ENCODE measurements around the gene CTNNA3. TPM values are rescaled to one million over a fixed set of nuclear protein-coding genes. Genes with fewer than 3 reads are reported as not detected.

Gene CTNNA3
- total and polyA plus RNA-seq, 3 donors from 2014 or later = 17.8 to 19.4 (median 18.3) TPM

- H3K9me3 ChIP-seq = no peaks in the 10 kb centered on the region
- TF ChIP-seq CTCF (IDR thresholded peaks at IDR 0.05) = no peak
- TF ChIP-seq POLR2A (IDR thresholded peaks at IDR 0.05) = no peak
- H3K4me1 ChIP-seq = no peaks in the 10 kb centered on the region
- intact Hi-C loops (cut with DNase I; ENCODE audit: low total_unique reads) = no loop called here
- H3K4me3 ChIP-seq = no peak overlapping the region
- H3K27me3 ChIP-seq = no peaks in the 10 kb centered on the region
- H3K36me3 ChIP-seq (ENCODE audit: low read depth, missing control alignments) = no peaks in the 10 kb centered on the region
- DNase-seq = no peak
- WGBS, 2 donors = 67 to 84% methylated on average over 5 of the region's 5 CpGs
- no peak overlapping the region for H3K27ac ChIP-seq
Observed at GRCh38 chr10:65931291-65932070, 1764.5 kb downstream of the CTNNA3 start.

- Histone ChIP-seq H3K36me3 (ENCODE audit: low read depth, missing control alignments) (no peaks in the 10 kb centered on the region), H3K4me1 (no peaks in the 10 kb centered on the region), H3K4me3 (no peak overlapping the region), H3K27ac (no peak overlapping the region), H3K9me3 (no peaks in the 10 kb centered on the region), H3K27me3 (no peaks in the 10 kb centered on the region)
- DNase-seq = no peak
- intact Hi-C loops (cut with DNase I; ENCODE audit: low total_unique reads) = no loop called here
- TF ChIP-seq CTCF (IDR thresholded peaks at IDR 0.05) = no peak
- TF ChIP-seq POLR2A (IDR thresholded peaks at IDR 0.05) = no peak
- WGBS, 2 donors = 36 to 38% methylated on average over 1 of the region's 1 CpG
Observed at GRCh38 chr10:65911151-65911835, 1784.7 kb downstream of the CTNNA3 start.

GRCh38 chr10:65910209-65910608 lies 1785.8 kb downstream of the CTNNA3 start:
- no peaks in the 10 kb centered on the region for H3K4me1 ChIP-seq
- H3K27ac ChIP-seq = no peak overlapping the region
- no peaks in the 10 kb centered on the region for H3K9me3 ChIP-seq
- 87% methylated on average over 4 of the region's 4 CpGs for WGBS, 2 donors
- TF ChIP-seq POLR2A (IDR thresholded peaks at IDR 0.05) (no peak), CTCF (IDR thresholded peaks at IDR 0.05) (no peak)
- H3K4me3 ChIP-seq = no peak overlapping the region
- H3K27me3 ChIP-seq = no peaks in the 10 kb centered on the region
- DNase-seq = no peak
- H3K36me3 ChIP-seq (ENCODE audit: low read depth, missing control alignments) = no peaks in the 10 kb centered on the region
- intact Hi-C loops (cut with DNase I; ENCODE audit: low total_unique reads) = no loop called here

GRCh38 chr10:65907199-65907712 lies 1788.7 kb downstream of the CTNNA3 start:
- TF ChIP-seq CTCF (IDR thresholded peaks at IDR 0.05) (no peak), POLR2A (IDR thresholded peaks at IDR 0.05) (no peak)
- intact Hi-C loops (cut with DNase I; ENCODE audit: low total_unique reads) = no loop called here
- H3K4me3 ChIP-seq = no peak overlapping the region
- no peaks in the 10 kb centered on the region for H3K36me3 ChIP-seq (ENCODE audit: low read depth, missing control alignments)
- 88 to 89% methylated on average over 8 of the region's 8 CpGs for WGBS, 2 donors
- H3K27ac ChIP-seq = no peak overlapping the region
- no peaks in the 10 kb centered on the region for H3K4me1 ChIP-seq
- H3K9me3 ChIP-seq = no peaks in the 10 kb centered on the region
- no peaks in the 10 kb centered on the region for H3K27me3 ChIP-seq
- no peak for DNase-seq

Measured in testis (tissue), 3 donors.